CD4-positive, alpha-beta T cell treated with Interleukin-21 for 1 hour (primary cell): ENCODE data around the gene ACMSD.
"Not testable (repeated sequence)": the region's sequence is repeated elsewhere in the genome, so short reads cannot be mapped to it uniquely, and the experiment has no call there.

Source experiments
- DNase-seq: peaks from one replicate; pipeline ENCODE4 v3.0.0-alpha.2; 2020

The ACMSD gene

GRCh38 chr2:134855709-134856108 is 17.3 kb downstream of the ACMSD start:
- no peak for DNase-seq

- DNase-seq = no peak
Measured at GRCh38 chr2:134858245-134858644, 19.8 kb downstream of the ACMSD start.

- no peak for DNase-seq
Measured at GRCh38 chr2:134861173-134861572, 22.8 kb downstream of the ACMSD start.

- no peak for DNase-seq
Measured at GRCh38 chr2:134862069-134862468, 23.7 kb downstream of the ACMSD start.

GRCh38 chr2:134862674-134863073 is 24.3 kb downstream of the ACMSD start:
- DNase-seq = no peak

GRCh38 chr2:134863446-134863845 is 25.0 kb downstream of the ACMSD start:
- DNase-seq = no peak

GRCh38 chr2:134865067-134865787 is 26.8 kb downstream of the ACMSD start:
- no peak for DNase-seq

- no peak for DNase-seq
Measured at GRCh38 chr2:134866498-134867099, 28.2 kb downstream of the ACMSD start.

GRCh38 chr2:134869946-134870736 is 31.7 kb downstream of the ACMSD start:
- no peak for DNase-seq

GRCh38 chr2:134873152-134873551 is 34.7 kb downstream of the ACMSD start:
- DNase-seq = no peak

GRCh38 chr2:134875309-134875708 is 36.9 kb downstream of the ACMSD start:
- no peak for DNase-seq

- DNase-seq = no peak
Measured at GRCh38 chr2:134882773-134883172, 44.4 kb downstream of the ACMSD start.

GRCh38 chr2:134883552-134884293 is 45.3 kb downstream of the ACMSD start:
- DNase-seq = no peak

GRCh38 chr2:134884435-134884834 is 46.0 kb downstream of the ACMSD start:
- no peak for DNase-seq

- DNase-seq = no peak
Measured at GRCh38 chr2:134892282-134893035, 54.0 kb downstream of the ACMSD start.

GRCh38 chr2:134897932-134898331 is 59.5 kb downstream of the ACMSD start:
- peak; percentile 13 for DNase-seq

GRCh38 chr2:134899204-134899603 is 60.8 kb downstream of the ACMSD start:
- DNase-seq = no peak

GRCh38 chr2:134900151-134900550 is 61.7 kb downstream of the ACMSD start:
- DNase-seq = no peak

GRCh38 chr2:134903701-134904100 is 65.3 kb downstream of the ACMSD start:
- not testable (repeated sequence) for DNase-seq

- no peak for DNase-seq
Measured at GRCh38 chr2:134905168-134905567, 66.8 kb downstream of the ACMSD start.

- DNase-seq = no peak
Measured at GRCh38 chr2:134906726-134907125, 68.3 kb downstream of the ACMSD start.

- DNase-seq = not testable (repeated sequence)
Measured at GRCh38 chr2:134907441-134908116, 69.2 kb downstream of the ACMSD start.
